ENCODE data around the gene RAPGEF6.

GRCh38 chr5:131413605-131414559 lies 221.1 kb downstream of the RAPGEF6 start:
- TF ChIP-seq CTCF (conservative IDR thresholded peaks at IDR 0.05; ENCODE audit: low read depth, low read length) (no peak), EZH2 (IDR thresholded peaks at IDR 0.05; ENCODE audit: borderline replicate concordance, low read depth, low read length, poor library complexity, severe bottlenecking) (no peak)

Measured in A673 (cell line).